ENCODE data around the gene APLP2. TPM values are rescaled to one million over a fixed set of nuclear protein-coding genes. Genes with fewer than 3 reads are reported as not detected.
A peak's percentile ranks its signal among the peaks of the same experiment; 100 is the strongest.

The APLP2 gene
- total and polyA plus RNA-seq, 2 of the 13 experiments (the other 11 are each of a cell fraction or from before 2014, with no cell fraction given): 315 to 594 TPM

DNA sequence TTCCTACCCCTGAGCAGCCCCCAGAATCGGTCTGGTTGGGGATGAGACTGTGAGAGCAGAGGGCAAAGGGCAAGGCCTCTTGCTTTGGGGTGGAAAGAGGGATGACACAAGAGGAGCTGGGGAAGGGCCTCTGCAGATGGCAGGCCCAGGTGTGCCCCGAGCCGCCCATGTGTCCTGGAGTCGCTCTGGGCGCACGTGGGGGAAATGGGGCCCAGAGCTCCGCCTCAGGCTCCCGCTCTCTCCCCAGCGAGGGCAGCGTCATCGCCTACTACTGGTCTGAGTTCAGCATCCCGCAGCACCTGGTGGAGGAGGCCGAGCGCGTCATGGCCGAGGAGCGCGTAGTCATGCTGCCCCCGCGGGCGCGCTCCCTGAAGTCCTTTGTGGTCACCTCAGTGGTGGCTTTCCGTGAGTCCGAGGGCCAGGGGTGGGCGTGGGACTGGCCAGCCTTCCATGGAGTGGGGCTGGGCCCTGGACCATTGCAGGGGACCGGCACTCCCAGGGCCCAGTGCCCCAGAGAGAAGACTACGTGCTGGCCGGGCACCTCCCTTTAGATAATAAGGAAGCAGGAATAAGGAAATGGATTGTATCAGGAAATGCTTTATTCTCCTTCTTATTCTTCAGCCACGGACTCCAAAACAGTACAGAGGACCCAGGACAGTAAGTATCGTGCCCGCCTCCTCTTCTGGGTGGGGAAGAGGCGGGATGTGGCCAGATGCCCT lies 120.0 kb downstream of the APLP2 start:
- no peaks in the 10 kb centered on the region for H4K20me1 ChIP-seq (ENCODE audit: insufficient read depth, low read length)
- ChIA-PET CTCF (ENCODE audit: low intra/inter-chr PET ratio, low total read pairs) (no interaction called here), POLR2A (no interaction called here)
- no peaks in the 10 kb centered on the region for H3K9me3 ChIP-seq (ENCODE audit: low read length)
- H3K27me3 ChIP-seq (ENCODE audit: control insufficient read depth in 1 of 2, insufficient read depth in 2 of 2, low read length in 2 of 2): no peaks in the 10 kb centered on the region
- H2AFZ ChIP-seq (ENCODE audit: low read length): no peak overlapping the region
- intact Hi-C loops (cut with micrococcal nuclease; ENCODE audit: unreplicated experiment): no loop called here
- in situ Hi-C loops (cut with HindIII; ENCODE audit: extremely low pct_ligation_motif_present, low pct_unique_long_range_greater_than_20kb): no loop called here
- no peak for FAIRE-seq
- H3K27ac ChIP-seq (ENCODE audit: extremely low read length, insufficient read depth, low read length): no peak overlapping the region
- DNase-seq (ENCODE audit: low spot score): no peak
- BruUV-seq (replicated peaks): no TSS peak
- no peak overlapping the region for H3K9ac ChIP-seq (ENCODE audit: insufficient read depth, low read depth, low read length)
- ATAC-seq: peak; percentile 10; the same call in 2 of the 3 replicates
- 87% methylated on average over 13 of the region's 32 CpGs for WGBS (ENCODE audit: low lambda C conversion rate)
- 0 out of 2 replicates have a peak overlapping the region, but pooled peaks have one; percentile 36 for H3K4me2 ChIP-seq (ENCODE audit: low read depth, low read length)
- H3K4me3 ChIP-seq (replicated peaks in 1 of 3; ENCODE audit: insufficient read depth in 1 of 3, low read depth in 2 of 3, low read length in 3 of 3): no peak overlapping the region
- peaks cover 50% of the 10 kb centered on the region for H3K4me1 ChIP-seq (ENCODE audit: insufficient read depth, low read length)
- no peaks in the 10 kb centered on the region for H3K36me3 ChIP-seq (replicated peaks in 1 of 2; ENCODE audit: control insufficient read depth in 1 of 2, insufficient read depth in 2 of 2, low read length in 2 of 2)
- no peaks in the 10 kb centered on the region for H3K79me2 ChIP-seq (ENCODE audit: insufficient read depth, low read length)
- TF ChIP-seq ATRX (CRISPR knock-in tag; IDR thresholded peaks at IDR 0.05; ENCODE audit: borderline replicate concordance) (no peak), TOPORS (CRISPR knock-in tag; IDR thresholded peaks at IDR 0.05) (no peak), MED13 (CRISPR knock-in tag; IDR thresholded peaks at IDR 0.05) (0 out of 2 replicates have a peak, but pooled peaks have one; percentile 36), HOXA3 (CRISPR knock-in tag; IDR thresholded peaks at IDR 0.05) (peak; percentile 56), TRIM24 (CRISPR knock-in tag; IDR thresholded peaks at IDR 0.05) (no peak), ZBTB38 (CRISPR knock-in tag; IDR thresholded peaks at IDR 0.05) (peak; percentile 31; the same call in 1 of the 2 replicates), SOX5 (CRISPR knock-in tag; IDR thresholded peaks at IDR 0.05; ENCODE audit: borderline replicate concordance) (no peak), ATF7 (IDR thresholded peaks at IDR 0.05) (no peak), ATF7 (CRISPR knock-in tag; IDR thresholded peaks at IDR 0.05) (no peak), HNF4A (CRISPR knock-in tag; IDR thresholded peaks at IDR 0.05) (peak; percentile 60), HNRNPLL (IDR thresholded peaks at IDR 0.05; ENCODE audit: low read depth, low read length, poor library complexity, severe bottlenecking) (peak; percentile 17), ELF3 (CRISPR knock-in tag; IDR thresholded peaks at IDR 0.05) (no peak), ZNF10 (CRISPR knock-in tag; IDR thresholded peaks at IDR 0.05; ENCODE audit: borderline replicate concordance, low read depth) (no peak), LCORL (IDR thresholded peaks at IDR 0.05) (no peak), LCORL (CRISPR knock-in tag; IDR thresholded peaks at IDR 0.05) (peak; percentile 54; the same call in 1 of the 2 replicates), PTBP1 (IDR thresholded peaks at IDR 0.05; ENCODE audit: low read depth, low read length, poor library complexity, severe bottlenecking) (no peak)
- TF ChIP-seq, protein P1, sequence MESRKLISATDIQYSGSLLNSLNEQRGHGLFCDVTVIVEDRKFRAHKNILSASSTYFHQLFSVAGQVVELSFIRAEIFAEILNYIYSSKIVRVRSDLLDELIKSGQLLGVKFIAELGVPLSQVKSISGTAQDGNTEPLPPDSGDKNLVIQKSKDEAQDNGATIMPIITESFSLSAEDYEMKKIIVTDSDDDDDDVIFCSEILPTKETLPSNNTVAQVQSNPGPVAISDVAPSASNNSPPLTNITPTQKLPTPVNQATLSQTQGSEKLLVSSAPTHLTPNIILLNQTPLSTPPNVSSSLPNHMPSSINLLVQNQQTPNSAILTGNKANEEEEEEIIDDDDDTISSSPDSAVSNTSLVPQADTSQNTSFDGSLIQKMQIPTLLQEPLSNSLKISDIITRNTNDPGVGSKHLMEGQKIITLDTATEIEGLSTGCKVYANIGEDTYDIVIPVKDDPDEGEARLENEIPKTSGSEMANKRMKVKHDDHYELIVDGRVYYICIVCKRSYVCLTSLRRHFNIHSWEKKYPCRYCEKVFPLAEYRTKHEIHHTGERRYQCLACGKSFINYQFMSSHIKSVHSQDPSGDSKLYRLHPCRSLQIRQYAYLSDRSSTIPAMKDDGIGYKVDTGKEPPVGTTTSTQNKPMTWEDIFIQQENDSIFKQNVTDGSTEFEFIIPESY (CRISPR knock-in tag; IDR thresholded peaks at IDR 0.05): peak; percentile 94
- TF ChIP-seq, protein P2, sequence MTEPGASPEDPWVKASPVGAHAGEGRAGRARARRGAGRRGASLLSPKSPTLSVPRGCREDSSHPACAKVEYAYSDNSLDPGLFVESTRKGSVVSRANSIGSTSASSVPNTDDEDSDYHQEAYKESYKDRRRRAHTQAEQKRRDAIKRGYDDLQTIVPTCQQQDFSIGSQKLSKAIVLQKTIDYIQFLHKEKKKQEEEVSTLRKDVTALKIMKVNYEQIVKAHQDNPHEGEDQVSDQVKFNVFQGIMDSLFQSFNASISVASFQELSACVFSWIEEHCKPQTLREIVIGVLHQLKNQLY (CRISPR knock-in tag; IDR thresholded peaks at IDR 0.05): no peak
- TF ChIP-seq, protein P3, sequence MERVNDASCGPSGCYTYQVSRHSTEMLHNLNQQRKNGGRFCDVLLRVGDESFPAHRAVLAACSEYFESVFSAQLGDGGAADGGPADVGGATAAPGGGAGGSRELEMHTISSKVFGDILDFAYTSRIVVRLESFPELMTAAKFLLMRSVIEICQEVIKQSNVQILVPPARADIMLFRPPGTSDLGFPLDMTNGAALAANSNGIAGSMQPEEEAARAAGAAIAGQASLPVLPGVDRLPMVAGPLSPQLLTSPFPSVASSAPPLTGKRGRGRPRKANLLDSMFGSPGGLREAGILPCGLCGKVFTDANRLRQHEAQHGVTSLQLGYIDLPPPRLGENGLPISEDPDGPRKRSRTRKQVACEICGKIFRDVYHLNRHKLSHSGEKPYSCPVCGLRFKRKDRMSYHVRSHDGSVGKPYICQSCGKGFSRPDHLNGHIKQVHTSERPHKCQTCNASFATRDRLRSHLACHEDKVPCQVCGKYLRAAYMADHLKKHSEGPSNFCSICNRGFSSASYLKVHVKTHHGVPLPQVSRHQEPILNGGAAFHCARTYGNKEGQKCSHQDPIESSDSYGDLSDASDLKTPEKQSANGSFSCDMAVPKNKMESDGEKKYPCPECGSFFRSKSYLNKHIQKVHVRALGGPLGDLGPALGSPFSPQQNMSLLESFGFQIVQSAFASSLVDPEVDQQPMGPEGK (CRISPR knock-in tag; IDR thresholded peaks at IDR 0.05): peak; percentile 31; the same call in 1 of the 2 replicates
- TF ChIP-seq, protein P4, sequence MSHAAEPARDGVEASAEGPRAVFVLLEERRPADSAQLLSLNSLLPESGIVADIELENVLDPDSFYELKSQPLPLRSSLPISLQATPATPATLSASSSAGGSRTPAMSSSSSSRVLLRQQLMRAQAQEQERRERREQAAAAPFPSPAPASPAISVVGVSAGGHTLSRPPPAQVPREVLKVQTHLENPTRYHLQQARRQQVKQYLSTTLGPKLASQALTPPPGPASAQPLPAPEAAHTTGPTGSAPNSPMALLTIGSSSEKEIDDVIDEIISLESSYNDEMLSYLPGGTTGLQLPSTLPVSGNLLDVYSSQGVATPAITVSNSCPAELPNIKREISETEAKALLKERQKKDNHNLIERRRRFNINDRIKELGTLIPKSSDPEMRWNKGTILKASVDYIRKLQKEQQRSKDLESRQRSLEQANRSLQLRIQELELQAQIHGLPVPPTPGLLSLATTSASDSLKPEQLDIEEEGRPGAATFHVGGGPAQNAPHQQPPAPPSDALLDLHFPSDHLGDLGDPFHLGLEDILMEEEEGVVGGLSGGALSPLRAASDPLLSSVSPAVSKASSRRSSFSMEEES (CRISPR knock-in tag; IDR thresholded peaks at IDR 0.05): no peak

Data from HepG2 (cell line).